Measurements from ENCODE around the gene FIGLA. TPM values are rescaled to one million over a fixed set of nuclear protein-coding genes. Genes with fewer than 3 reads are reported as not detected.

The FIGLA gene
- total and polyA plus RNA-seq, 2 of the 8 experiments (the other 6 are each of a cell fraction or from before 2014, with no cell fraction given), result not detected

DNA sequence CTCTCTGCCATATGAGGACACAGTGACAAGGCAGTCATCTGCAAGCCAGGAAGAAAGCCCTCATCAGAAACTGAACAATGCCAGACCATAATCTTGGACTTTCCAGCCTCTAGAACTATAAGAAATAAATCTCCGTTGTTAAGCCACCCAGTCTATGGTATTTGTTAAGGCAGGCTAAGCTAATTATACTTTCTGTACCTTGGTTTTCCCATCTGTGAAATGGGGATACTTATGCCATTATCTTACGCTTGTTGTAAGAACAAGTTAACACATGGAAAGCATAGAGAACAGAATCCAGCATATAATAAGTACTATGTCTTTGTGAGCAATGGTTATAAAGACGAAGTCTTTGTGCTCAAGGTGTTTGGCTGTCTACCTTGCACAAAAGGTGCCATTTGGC is 14.2 kb downstream of the FIGLA start (continued):
- no peak for TF ChIP-seq ZNF274 (IDR thresholded peaks at IDR 0.05; ENCODE audit: borderline replicate concordance, extremely low read depth, low read length)
- no peak for TF ChIP-seq TAF7 (optimal IDR thresholded peaks at IDR 0.05; ENCODE audit: borderline replicate concordance, low read depth, low read length)
- no peak for TF ChIP-seq BACH1 (IDR thresholded peaks at IDR 0.05; ENCODE audit: low read length)
- no peak for TF ChIP-seq TAF1 (IDR thresholded peaks at IDR 0.05; ENCODE audit: low read depth, low read length)
- TF ChIP-seq CHD2 (IDR thresholded peaks at IDR 0.05; ENCODE audit: low read length), result no peak
